Measurements from ENCODE around the gene LAMB3.

The LAMB3 gene

DNA sequence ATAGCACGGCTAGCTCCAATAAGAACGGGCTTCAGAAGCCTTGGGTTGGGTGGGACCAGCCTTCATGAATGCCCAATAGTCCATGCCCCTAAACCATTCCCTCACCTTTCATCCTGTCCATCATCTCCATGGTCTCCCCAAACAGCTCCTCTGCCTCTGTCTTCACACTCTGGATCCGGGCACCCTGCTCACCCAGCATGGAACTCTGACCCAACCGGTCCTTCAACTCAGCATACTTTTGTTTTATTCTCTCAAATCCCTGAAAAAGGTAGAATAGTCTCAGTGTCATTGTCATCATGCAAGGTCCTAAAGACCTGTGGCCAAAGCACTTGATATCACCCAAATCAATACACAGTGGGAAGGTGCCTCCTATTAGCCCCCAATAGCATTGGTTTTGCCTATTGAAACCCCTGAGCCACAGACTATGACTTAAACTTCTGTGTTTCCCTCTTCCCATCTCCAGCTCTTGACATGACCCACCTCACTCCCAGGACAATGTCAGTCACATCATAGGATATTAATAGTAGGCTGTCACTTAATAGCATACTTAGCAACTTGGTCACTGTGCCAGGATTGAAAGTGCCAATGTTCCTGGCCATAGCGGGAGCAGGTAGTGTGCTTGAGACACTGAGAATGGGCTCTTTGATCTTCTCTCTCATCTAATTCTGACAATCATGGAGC lies 35.7 kb downstream of the LAMB3 start:
- no peak overlapping the region for H3K4me3 ChIP-seq (ENCODE audit: extremely low read depth, insufficient read depth, low read length, poor library complexity, severe bottlenecking)
- 86 to 96% methylated on average over 5 of the region's 5 CpGs for WGBS, 2 experiments (ENCODE audit: insufficient coverage in 2 of 2)
- H3K36me3 ChIP-seq (ENCODE audit: control insufficient read depth, insufficient read depth, low read length), result no peaks in the 10 kb centered on the region
- no peak overlapping the region for H3K27ac ChIP-seq (ENCODE audit: low read depth, low read length, severe bottlenecking)
- no peaks in the 10 kb centered on the region for H3K4me1 ChIP-seq (ENCODE audit: control insufficient read depth, insufficient read depth, low read length, poor library complexity, severe bottlenecking)
- no peaks in the 10 kb centered on the region for H3K9me3 ChIP-seq (ENCODE audit: control insufficient read depth, low read length)

DNA sequence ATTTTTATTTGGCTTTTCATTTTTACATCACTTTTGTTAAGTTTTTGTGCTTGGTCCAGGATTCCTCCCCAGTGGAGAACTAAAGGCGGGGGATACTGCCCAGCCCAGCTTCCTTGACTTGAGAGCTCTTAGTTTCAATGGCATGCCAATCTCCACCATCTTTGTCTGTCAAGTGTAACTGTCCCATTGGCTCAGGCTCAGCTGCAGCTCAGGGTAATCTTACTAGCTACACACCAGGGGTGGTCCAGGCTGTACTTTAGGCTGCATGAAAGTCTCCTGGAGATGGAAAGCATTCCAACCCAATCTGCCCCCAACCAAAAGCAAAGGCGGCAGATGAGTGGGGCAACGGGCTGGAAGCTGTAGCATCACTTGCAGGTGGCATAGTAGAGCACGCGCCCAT lies 37.3 kb downstream of the LAMB3 start:
- no peak overlapping the region for H3K4me3 ChIP-seq (ENCODE audit: extremely low read depth, insufficient read depth, low read length, poor library complexity, severe bottlenecking)
- H3K4me1 ChIP-seq (ENCODE audit: control insufficient read depth, insufficient read depth, low read length, poor library complexity, severe bottlenecking), result no peaks in the 10 kb centered on the region
- 77 to 90% methylated on average over 5 of the region's 5 CpGs for WGBS, 2 experiments (ENCODE audit: insufficient coverage in 2 of 2)
- no peaks in the 10 kb centered on the region for H3K9me3 ChIP-seq (ENCODE audit: control insufficient read depth, low read length)
- no peaks in the 10 kb centered on the region for H3K36me3 ChIP-seq (ENCODE audit: control insufficient read depth, insufficient read depth, low read length)
- H3K27ac ChIP-seq (ENCODE audit: low read depth, low read length, severe bottlenecking), result no peak overlapping the region

DNA sequence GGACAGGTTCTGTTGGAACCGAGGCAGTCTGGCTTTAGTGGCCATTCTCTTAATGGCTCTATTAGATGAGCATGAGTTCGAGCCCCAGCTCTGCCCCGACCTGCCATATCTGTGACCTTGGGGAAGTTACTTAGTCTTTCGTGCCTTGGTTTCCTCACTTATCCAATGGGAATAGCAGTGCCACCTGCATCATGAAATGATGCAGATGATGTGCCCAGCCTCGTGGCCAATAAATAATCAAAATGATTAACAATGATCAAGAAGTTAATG lies 38.1 kb downstream of the LAMB3 start:
- WGBS, 2 experiments (ENCODE audit: insufficient coverage in 2 of 2), result 74 to 88% methylated on average over 3 to 4 of the region's 5 CpGs
- Histone ChIP-seq H3K36me3 (ENCODE audit: control insufficient read depth, insufficient read depth, low read length) (no peaks in the 10 kb centered on the region), H3K27ac (ENCODE audit: low read depth, low read length, severe bottlenecking) (no peak overlapping the region), H3K4me3 (ENCODE audit: extremely low read depth, insufficient read depth, low read length, poor library complexity, severe bottlenecking) (no peak overlapping the region), H3K4me1 (ENCODE audit: control insufficient read depth, insufficient read depth, low read length, poor library complexity, severe bottlenecking) (no peaks in the 10 kb centered on the region), H3K9me3 (ENCODE audit: control insufficient read depth, low read length) (no peaks in the 10 kb centered on the region)

DNA sequence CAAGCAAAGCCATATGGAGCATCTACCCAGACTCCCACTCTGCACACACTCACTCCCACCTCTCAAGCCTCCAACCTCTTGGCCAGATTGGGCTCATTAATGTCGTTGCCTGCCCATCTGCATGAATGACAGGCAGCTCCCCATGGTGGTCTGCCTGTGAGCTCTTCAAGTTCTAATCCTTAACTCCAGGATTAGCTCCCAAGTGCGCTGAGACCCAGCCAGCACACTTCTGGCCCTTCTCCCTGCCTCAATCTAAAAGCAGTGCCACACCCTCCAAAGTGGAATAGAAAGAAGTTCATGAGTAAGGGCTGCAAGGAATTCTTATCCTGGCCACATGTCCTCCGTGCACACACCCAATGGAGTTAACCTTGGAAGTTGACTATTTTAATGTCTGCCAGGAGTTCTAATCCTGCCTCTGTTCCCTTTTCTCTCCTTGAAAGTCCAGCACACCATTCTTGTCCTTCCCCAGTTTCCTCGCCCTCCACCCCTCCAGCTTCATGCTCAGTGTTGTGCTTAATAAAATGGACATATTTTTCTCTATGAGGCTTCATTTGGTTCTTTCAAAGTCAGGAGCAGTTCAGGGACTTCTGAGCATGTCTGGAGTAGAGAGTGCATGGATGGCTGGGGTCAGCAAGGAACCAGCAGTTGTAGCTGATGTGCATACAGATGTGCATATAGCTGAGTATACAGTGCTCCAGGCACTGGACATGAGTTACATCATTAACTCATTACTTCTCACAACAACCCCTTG lies 38.6 kb downstream of the LAMB3 start:
- WGBS, 2 experiments (ENCODE audit: insufficient coverage in 2 of 2), result 81 to 91% methylated on average over 2 of the region's 4 CpGs
- Histone ChIP-seq H3K9me3 (ENCODE audit: control insufficient read depth, low read length) (no peaks in the 10 kb centered on the region), H3K4me3 (ENCODE audit: extremely low read depth, insufficient read depth, low read length, poor library complexity, severe bottlenecking) (no peak overlapping the region), H3K36me3 (ENCODE audit: control insufficient read depth, insufficient read depth, low read length) (no peaks in the 10 kb centered on the region), H3K27ac (ENCODE audit: low read depth, low read length, severe bottlenecking) (no peak overlapping the region), H3K4me1 (ENCODE audit: control insufficient read depth, insufficient read depth, low read length, poor library complexity, severe bottlenecking) (no peaks in the 10 kb centered on the region)

DNA sequence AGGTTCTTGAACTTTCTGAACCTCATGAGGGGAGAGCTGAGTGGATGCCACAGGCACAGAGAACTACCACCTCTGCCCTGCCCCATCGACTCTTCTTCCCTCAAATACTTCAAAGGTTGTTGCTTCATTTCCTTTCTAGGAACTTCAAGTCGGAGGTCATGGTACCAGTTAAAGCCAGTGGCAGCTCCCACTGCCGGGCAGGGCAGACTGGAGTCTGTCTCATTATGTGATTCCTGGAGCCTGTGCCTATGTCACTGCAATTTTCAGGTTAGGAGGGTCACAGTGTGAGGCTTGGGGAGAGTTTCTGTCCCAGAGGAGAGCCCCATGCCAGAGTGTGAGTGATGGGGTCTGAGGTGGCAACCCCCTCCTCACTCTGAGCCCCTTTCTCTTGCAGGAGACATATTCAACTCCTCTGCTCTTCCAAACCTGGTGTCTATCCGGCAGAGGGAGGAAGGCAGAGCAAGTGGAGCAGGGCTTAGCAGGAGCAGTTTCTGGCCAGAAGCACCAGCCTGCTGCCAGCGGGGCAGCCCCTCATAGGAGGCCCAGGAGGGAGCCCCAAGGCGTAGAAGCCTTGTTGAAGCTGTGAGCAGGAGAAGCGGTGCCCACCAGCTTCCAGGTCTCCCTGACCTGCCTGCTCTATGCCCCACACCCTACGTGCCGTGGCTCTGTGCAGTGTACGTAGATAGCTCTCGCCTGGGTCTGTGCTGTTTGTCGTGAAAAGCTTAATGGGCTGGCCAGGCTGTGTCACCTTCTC lies 39.4 kb downstream of the LAMB3 start:
- Histone ChIP-seq H3K27ac (ENCODE audit: low read depth, low read length, severe bottlenecking) (no peak overlapping the region), H3K4me3 (ENCODE audit: extremely low read depth, insufficient read depth, low read length, poor library complexity, severe bottlenecking) (no peak overlapping the region), H3K9me3 (ENCODE audit: control insufficient read depth, low read length) (no peaks in the 10 kb centered on the region), H3K4me1 (ENCODE audit: control insufficient read depth, insufficient read depth, low read length, poor library complexity, severe bottlenecking) (no peaks in the 10 kb centered on the region), H3K36me3 (ENCODE audit: control insufficient read depth, insufficient read depth, low read length) (no peaks in the 10 kb centered on the region)
- 83 to 87% methylated on average over 11 of the region's 12 CpGs for WGBS, 2 experiments (ENCODE audit: insufficient coverage in 2 of 2)

DNA sequence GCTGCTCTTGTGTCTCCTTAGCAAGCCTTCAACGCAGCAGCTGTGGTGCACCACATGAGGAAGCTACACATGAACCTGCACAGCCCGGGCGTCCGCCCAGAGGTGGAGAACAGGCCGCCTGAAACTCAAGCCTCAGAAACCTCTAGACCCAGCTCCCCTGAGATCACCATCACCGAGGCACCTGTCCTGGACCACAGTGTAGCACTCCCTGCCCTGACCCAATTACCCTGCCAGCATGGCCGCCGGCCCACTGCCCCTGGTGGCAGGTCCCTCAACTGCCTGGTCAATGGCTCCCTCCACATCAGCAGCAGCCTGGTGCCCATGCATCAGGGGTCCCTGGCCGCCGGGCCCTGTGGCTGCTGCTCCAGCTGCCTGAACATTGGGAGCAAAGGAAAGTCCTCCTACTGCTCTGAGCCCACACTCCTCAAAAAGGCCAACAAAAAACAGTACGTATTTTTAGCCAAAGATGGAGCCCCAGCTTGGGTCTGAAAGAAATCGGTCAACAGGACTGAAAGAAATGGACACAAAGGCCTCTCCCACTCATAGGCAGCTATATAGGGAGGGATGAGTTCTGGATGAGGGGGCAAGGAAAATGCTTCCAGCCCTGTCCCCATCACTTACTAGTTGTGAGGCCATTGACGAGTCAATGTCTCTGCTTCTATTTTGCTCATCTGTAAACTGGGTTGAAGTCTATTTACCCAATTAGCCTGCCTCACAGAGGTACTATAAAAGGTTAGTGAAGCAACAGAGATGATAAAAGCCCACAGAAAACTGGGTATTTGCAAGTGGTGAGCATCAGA lies 40.3 kb downstream of the LAMB3 start:
- WGBS, 2 experiments (ENCODE audit: insufficient coverage in 2 of 2), result 84 to 91% methylated on average over 9 to 10 of the region's 13 CpGs
- Histone ChIP-seq H3K4me1 (ENCODE audit: control insufficient read depth, insufficient read depth, low read length, poor library complexity, severe bottlenecking) (no peaks in the 10 kb centered on the region), H3K4me3 (ENCODE audit: extremely low read depth, insufficient read depth, low read length, poor library complexity, severe bottlenecking) (no peak overlapping the region), H3K9me3 (ENCODE audit: control insufficient read depth, low read length) (no peaks in the 10 kb centered on the region), H3K27ac (ENCODE audit: low read depth, low read length, severe bottlenecking) (no peak overlapping the region), H3K36me3 (ENCODE audit: control insufficient read depth, insufficient read depth, low read length) (no peaks in the 10 kb centered on the region)

DNA sequence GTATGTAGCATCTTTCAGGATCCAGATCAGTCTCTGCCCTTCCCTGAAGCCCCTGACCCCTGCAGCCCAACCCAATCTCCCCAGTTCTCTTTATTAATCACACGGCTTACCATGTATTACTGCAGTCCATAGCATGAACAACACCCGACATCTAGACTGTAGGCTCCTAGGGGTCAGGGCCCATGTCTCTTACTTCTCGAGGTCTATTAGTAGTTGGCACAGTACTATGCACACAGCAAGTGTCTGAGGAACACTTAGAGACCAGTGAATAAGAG lies 41.7 kb downstream of the LAMB3 start:
- 84 to 86% methylated on average over 1 to 3 of the region's 3 CpGs for WGBS, 2 experiments (ENCODE audit: insufficient coverage in 2 of 2)
- H3K36me3 ChIP-seq (ENCODE audit: control insufficient read depth, insufficient read depth, low read length), result no peaks in the 10 kb centered on the region
- H3K27ac ChIP-seq (ENCODE audit: low read depth, low read length, severe bottlenecking), result no peak overlapping the region
- no peak overlapping the region for H3K4me3 ChIP-seq (ENCODE audit: extremely low read depth, insufficient read depth, low read length, poor library complexity, severe bottlenecking)
- H3K9me3 ChIP-seq (ENCODE audit: control insufficient read depth, low read length), result no peaks in the 10 kb centered on the region
- H3K4me1 ChIP-seq (ENCODE audit: control insufficient read depth, insufficient read depth, low read length, poor library complexity, severe bottlenecking), result no peaks in the 10 kb centered on the region

DNA sequence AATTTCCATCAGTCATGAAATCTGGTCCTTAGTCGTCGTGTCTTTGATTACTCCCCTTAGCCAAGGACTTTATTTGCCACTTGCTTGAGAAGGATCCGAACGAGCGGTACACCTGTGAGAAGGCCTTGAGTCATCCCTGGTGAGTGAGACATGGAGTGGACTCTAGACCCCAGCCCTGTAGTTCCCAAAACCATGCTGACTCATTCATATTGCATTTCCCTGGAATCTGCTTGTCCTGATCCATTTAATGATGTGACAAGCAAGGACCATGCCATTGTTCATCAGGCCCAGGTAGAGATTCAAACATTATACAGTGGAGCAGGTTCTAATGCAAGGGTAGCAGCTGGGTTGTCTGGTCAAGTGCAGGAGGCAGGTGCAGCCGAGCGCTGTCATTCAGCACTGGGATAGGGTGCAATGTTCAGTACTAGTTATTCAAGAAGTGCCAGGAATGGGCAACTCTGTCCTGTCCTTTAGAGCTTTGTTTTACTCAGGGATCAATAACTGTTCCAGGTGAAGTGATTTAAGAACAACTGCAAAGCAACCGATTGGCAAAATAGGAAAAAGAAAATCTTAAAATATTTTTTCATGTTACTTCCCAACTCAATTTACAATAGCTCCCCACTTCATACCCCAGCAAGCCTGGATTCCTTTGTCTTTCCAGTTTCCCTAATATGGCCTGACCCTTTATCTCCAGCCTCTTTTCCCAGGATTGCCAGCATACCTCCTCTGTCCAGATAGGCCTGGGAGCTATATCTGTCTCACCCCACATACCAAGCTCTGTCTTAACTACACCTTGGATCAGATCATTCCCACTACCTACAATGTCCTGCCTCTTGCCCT lies 42.2 kb downstream of the LAMB3 start:
- Histone ChIP-seq H3K4me3 (ENCODE audit: extremely low read depth, insufficient read depth, low read length, poor library complexity, severe bottlenecking) (no peak overlapping the region), H3K36me3 (ENCODE audit: control insufficient read depth, insufficient read depth, low read length) (no peaks in the 10 kb centered on the region), H3K4me1 (ENCODE audit: control insufficient read depth, insufficient read depth, low read length, poor library complexity, severe bottlenecking) (no peaks in the 10 kb centered on the region), H3K27ac (ENCODE audit: low read depth, low read length, severe bottlenecking) (no peak overlapping the region), H3K9me3 (ENCODE audit: control insufficient read depth, low read length) (no peaks in the 10 kb centered on the region)
- WGBS, 2 experiments (ENCODE audit: insufficient coverage in 2 of 2), result 91 to 95% methylated on average over 6 to 7 of the region's 8 CpGs

DNA sequence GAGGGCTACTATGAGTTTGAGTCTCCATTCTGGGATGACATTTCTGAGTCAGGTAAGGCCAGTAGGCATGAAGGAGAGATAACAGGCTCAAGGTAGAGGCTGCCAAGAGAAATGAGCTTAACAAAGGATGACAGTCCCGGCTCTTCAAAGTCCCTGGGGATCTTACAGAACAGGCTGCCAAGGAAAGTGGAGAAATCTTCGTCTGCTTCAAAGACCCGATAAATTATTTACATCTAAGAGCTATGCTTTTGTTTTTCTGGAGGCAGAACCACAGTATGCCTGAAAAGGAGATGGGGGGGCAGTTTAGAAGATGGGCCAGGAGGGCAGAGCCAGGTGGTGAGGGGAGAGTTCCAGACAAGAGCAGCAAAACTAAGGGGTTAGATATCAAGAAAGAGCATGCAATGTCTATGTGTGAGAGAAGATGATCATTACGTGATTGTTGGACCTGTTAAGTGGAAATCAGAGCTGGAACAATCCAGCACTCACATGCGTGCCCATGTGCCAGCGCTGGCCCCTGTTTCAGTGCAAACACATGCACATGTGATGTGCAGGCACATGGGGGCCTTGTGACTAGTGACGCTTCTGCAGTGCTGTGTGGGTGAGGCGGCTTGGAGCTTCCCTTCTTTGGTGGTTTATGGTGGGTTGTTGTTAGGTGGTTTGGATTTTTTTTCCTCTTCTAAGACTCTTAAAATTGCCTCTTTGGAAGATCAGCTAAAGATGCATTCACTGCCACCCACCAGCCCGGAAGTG lies 43.0 kb downstream of the LAMB3 start:
- Histone ChIP-seq H3K4me1 (ENCODE audit: control insufficient read depth, insufficient read depth, low read length, poor library complexity, severe bottlenecking) (no peaks in the 10 kb centered on the region), H3K4me3 (ENCODE audit: extremely low read depth, insufficient read depth, low read length, poor library complexity, severe bottlenecking) (no peak overlapping the region), H3K36me3 (ENCODE audit: control insufficient read depth, insufficient read depth, low read length) (no peaks in the 10 kb centered on the region), H3K27ac (ENCODE audit: low read depth, low read length, severe bottlenecking) (no peak overlapping the region), H3K9me3 (ENCODE audit: control insufficient read depth, low read length) (no peaks in the 10 kb centered on the region)
- 93 to 94% methylated on average over 6 to 7 of the region's 9 CpGs for WGBS, 2 experiments (ENCODE audit: insufficient coverage in 2 of 2)
